HG03558 (cell line): Measurements from ENCODE around the gene PALD1.
"Not testable (repeated sequence)": the region's sequence is repeated elsewhere in the genome, so short reads cannot be mapped to it uniquely, and the experiment has no call there.

ENCODE experiments used
- ATAC-seq: cut with Tn5 transposase; IDR thresholded peaks from one replicate; pipeline ENCODE4 v1.9.1; 2021; ENCODE audit warnings: moderate number of reproducible peaks; ENCODE audit not compliant: unreplicated experiment; ENCODE audit errors: extremely low read depth

PALD1 gene

GRCh38 chr10:70597856-70598815, 119.6 kb downstream of the PALD1 start:
- ATAC-seq, result no peak

GRCh38 chr10:70598857-70599295, 120.3 kb downstream of the PALD1 start:
- ATAC-seq, result no peak

- no peak for ATAC-seq
Observed at GRCh38 chr10:70599319-70599718, 120.8 kb downstream of the PALD1 start.

- ATAC-seq, result no peak
Observed at GRCh38 chr10:70599791-70600190, 121.2 kb downstream of the PALD1 start.

- no peak for ATAC-seq
Observed at GRCh38 chr10:70600512-70601395, 122.2 kb downstream of the PALD1 start.

GRCh38 chr10:70601746-70602145, 123.2 kb downstream of the PALD1 start:
- no peak for ATAC-seq

GRCh38 chr10:70602665-70603448, 124.3 kb downstream of the PALD1 start, which contains the start of gene PRF1:
PRF1 (minus strand) TSS chr10:70602741; CDS start chr10:70600902, 1,839 bp downstream.
- no peak for ATAC-seq

GRCh38 chr10:70603449-70603801, 124.9 kb downstream of the PALD1 start:
- no peak for ATAC-seq

- ATAC-seq, result no peak
Observed at GRCh38 chr10:70604106-70604505, 125.5 kb downstream of the PALD1 start.

- no peak for ATAC-seq
Observed at GRCh38 chr10:70605161-70605560, 126.6 kb downstream of the PALD1 start.

DNA sequence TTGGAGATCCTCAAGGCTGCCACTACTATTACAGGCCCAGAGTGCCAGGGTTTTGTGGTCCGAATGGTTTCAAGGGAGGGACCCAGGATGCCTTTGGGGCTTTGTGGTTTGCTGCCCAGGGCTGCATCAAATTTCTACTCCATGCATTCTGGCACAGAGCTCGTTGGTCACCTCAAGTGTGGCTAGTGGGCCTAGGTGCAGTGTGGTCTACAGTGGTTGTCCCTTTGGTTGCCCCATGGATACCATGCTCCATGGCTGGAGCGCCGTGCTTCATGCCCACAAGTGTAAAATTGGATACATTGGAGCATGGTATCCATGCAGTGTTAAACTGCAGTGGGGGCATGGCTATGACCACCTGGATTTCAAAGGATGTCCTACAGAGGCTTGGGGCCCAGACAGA, 129.4 kb downstream of the PALD1 start:
- ATAC-seq, result no peak

- ATAC-seq, result no peak
Observed at GRCh38 chr10:70613941-70614340, 135.4 kb downstream of the PALD1 start.

DNA sequence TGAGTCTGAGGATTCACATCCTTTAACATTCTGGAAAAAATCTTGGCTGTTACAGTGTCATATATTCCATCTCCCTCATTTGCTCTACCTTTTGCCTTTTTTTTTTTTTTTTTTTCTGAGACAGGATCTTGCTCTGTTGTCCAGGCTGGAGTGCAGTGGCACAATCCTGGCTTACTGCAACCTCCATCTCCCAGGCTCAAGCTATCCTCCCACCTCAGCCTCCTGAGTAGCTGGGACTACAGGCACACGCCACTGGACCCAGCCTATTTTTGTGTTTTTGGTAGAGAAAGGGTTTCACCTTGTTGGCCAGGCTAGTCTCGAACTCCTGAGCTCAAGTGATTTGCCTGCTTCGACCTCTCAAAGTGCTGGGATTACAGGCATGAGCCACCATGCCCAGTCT, 135.8 kb downstream of the PALD1 start:
- ATAC-seq, result not testable (repeated sequence)

GRCh38 chr10:70615211-70615610, 136.6 kb downstream of the PALD1 start:
- no peak for ATAC-seq

GRCh38 chr10:70615784-70616522, 137.4 kb downstream of the PALD1 start:
- no peak for ATAC-seq

DNA sequence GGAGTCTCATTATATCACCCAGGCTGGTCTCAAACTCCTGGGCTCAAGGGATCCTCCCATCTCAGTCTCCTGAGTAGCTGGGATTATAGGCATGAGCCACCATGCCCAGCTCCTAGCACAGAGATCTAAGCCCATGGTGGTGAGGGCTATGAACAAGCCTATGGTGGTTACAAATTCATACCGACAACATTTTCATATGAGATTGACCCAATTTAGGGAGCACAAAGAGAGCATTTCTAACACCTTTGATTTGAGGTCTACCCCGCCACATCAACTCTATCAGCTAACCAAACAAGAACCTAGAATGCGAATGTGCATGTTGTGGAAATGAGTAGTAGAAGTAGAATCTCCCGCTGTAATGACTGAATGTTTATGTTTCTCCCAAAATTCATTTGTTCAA, 138.2 kb downstream of the PALD1 start:
- ATAC-seq, result no peak
